Astrocyte of the spinal cord (primary cell): ENCODE results near the gene ABAT.
"Not testable (repeated sequence)": the region's sequence is repeated elsewhere in the genome, so short reads cannot be mapped to it uniquely, and the experiment has no call there.

ENCODE experiments used
- DNase-seq: peaks from one replicate; pipeline ENCODE4 v3.0.0; 2011; ENCODE audit warnings: low read depth, low spot score
- H3K4me3 ChIP-seq: 2 replicates; pipeline ENCODE4 v1.5.1; 2011; ENCODE audit warnings: low read depth, mild to moderate bottlenecking, low read length, moderate library complexity
- in situ Hi-C: cut with HindIII; loops from 2 replicates; pipeline ENCODE4 v1.10.0; 2017; ENCODE audit warnings: low sequenced_read_pairs
- TF ChIP-seq, protein P1 (sequence below): IDR thresholded peaks from 2 replicates; pipeline ENCODE4 v1.5.1; 2012; ENCODE audit warnings: low read depth, mild to moderate bottlenecking, low read length, inconsistent platforms

Gene ABAT

DNA sequence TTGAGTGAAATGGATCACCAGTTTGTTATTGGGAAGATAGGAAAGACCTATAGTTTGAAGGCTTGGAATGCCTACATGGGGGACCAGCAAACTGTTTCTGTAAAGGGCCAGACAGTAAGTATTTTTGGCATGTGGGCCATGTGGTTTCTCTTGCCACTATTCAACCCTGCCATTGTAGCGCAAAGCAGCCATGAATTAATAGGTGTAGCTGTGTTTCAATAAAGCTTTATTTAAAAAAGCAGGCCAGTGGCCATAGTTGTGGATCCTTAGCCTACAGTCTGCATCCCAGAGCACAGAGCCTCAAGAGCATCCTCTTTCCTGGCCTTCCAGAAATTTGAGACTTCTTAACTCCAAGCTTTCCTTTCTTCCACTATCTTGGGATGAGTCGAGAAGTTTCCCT is 29.3 kb downstream of the ABAT start:
- H3K4me3 ChIP-seq: no peak overlapping the region
- in situ Hi-C loops: no loop called here
- DNase-seq: no peak
- TF ChIP-seq, protein P1, sequence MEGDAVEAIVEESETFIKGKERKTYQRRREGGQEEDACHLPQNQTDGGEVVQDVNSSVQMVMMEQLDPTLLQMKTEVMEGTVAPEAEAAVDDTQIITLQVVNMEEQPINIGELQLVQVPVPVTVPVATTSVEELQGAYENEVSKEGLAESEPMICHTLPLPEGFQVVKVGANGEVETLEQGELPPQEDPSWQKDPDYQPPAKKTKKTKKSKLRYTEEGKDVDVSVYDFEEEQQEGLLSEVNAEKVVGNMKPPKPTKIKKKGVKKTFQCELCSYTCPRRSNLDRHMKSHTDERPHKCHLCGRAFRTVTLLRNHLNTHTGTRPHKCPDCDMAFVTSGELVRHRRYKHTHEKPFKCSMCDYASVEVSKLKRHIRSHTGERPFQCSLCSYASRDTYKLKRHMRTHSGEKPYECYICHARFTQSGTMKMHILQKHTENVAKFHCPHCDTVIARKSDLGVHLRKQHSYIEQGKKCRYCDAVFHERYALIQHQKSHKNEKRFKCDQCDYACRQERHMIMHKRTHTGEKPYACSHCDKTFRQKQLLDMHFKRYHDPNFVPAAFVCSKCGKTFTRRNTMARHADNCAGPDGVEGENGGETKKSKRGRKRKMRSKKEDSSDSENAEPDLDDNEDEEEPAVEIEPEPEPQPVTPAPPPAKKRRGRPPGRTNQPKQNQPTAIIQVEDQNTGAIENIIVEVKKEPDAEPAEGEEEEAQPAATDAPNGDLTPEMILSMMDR: no peak

DNA sequence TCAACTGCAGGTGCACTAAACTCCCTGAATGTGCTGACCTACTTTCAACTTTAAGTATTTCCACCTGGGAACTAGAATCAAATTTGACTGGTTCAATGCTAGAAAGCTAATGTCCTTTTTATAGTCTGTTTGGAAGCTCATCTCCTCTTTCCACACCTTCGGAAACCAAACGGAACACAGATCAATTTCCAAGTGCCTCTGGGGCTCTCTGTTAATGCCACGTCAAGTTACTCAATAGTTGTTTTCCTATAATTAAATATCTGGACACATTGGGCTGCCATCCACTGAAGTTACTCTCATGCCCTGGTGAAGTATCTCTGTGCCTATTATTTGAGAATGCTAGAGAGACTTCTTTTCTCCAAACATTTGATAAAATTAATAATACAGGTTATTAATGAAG is 29.7 kb downstream of the ABAT start:
- in situ Hi-C loops: no loop called here
- no peak overlapping the region for H3K4me3 ChIP-seq
- no peak for DNase-seq
- TF ChIP-seq, protein P1: no peak

DNA sequence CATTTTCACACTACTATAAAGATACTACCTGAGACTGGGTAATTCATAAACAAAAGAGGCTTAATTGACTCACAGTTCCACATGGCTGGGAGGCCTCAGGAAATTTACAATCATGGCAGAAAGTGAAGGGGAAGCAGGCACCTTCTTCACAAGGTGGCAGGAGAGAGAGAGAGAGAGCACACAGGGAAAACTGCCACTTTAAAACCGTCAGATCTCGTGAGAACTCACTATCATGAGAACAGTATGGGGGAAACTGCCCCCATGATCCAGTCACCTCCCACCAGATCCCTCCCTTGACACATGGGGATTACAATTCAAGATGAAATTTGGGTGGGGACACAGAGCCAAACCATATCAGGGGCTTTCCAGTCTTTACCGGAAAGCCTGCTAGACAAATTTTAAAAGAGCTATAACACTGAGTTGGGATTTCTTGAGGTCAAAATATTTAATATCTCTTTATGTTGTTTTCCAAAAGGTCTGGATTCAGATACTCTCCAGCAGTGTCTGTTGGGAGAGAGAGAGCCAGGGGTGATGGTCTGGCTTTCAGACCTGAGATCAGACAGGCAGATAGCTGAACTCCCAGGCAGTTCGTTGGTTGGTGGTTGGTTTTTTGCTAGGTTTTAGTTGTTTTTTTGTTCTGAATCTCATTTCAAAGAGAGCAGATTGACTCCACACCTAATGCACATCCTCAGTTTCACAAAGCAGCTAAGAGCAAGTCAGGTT is 30.8 kb downstream of the ABAT start:
- DNase-seq, in situ Hi-C loops, H3K4me3 ChIP-seq: not testable (repeated sequence)

DNA sequence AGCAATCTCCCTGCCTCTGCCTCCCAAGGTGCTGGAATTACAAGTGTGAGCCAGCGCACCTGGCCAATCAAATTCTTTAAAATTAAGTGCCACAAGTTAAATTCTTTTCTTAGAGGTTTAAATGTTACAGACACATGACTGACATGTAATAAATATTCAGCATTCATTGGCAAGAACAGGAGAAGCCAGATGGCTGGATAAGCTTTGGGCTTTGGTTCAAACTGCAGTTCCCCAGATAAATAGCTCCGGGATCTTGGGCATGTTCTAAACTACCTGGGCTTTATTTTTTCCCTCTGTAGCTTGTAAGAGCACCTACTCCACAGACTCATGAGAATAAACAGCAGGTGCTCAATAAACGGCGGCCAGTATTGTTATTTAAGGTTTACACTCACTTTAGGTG is 34.1 kb downstream of the ABAT start:
- no peak for DNase-seq
- no peak overlapping the region for H3K4me3 ChIP-seq
- TF ChIP-seq, protein P1: no peak
- in situ Hi-C loops: no loop called here

DNA sequence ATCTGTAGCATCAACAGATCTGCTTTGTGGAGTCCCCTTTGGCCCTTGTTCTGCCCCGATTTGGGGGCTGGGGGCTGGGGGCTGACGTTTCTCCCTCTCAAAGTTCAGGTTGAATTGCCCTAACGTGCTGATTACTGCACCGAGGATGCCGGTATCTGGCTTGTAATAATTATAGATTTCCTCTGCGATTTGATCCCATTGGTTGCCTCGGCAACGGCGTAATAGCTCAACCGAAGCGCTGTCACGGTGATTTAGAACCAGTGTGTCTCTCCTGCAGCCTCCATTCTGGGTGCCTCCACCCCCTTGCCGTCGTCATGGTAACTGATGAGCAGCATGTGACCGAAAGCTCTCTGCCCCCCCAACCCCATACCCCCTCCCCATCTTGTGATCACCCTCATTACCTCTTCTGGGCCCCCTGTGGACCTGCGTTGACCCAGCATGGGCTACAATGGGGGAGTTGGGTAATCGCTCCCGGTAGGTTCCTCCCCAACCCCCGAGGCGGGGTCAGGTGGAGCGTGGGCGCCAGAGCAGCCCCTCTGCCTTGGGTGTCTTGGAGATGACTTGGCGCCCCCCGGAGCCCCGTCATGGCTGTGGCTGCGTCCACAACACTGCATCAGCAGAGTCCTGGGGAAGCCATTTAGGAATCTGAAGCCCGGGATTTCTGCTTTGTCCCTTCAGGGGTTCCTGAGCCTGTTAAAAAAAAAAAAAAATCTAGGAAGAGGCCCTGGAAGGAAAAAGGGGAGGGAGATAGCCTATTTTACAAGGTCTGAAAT is 38.4 kb downstream of the ABAT start:
- no peak overlapping the region for H3K4me3 ChIP-seq
- no peak for DNase-seq
- TF ChIP-seq, protein P1: no peak
- in situ Hi-C loops: no loop called here

DNA sequence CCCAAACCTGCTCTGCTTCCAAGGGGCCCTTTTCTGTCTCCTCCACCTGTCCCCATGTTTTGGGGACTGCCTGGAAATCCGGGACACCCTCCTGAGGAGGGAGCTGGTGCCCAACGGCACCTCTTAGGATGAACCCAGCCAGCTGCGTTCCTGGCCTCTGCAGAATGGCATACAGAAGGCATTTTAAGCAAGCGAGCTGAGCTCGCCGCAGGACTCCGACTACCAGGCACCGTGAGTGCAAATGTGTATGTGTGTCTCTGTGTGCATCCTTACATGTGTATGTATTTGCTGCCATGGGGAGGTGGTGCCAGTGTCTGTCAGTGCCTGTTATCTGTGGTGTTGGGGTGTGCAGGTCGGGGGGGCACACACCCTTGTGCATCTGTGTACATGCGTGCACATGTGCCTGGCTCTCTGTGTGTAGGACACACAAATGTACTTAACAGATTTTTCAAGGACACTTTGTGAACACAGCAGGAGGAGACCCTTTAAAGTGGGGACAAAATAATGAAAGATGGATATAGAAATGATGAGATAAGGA is 39.3 kb downstream of the ABAT start:
- in situ Hi-C loops: no loop called here
- TF ChIP-seq, protein P1: no peak

DNA sequence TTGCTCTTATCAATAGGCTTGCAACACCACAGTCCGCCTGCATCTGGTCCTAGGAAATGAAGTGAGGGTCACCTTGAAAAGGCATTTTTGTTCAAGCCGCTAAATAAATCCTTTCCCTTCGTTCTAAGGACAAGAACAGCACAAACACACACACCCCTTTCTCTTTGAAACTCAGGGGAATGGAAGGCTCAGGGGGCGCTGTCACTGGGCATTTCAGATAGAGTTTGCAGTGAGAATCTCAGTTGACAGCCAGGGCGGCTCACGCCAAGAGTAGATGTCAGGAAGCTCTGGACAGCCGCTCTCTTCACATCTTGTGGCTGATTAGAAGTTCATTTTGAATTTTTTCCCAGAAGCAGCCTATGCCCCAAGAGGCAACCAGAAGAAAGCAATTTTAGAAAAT is 39.8 kb downstream of the ABAT start:
- no peak overlapping the region for H3K4me3 ChIP-seq
- in situ Hi-C loops: no loop called here
- TF ChIP-seq, protein P1: no peak
- DNase-seq: no peak

More for the DNA sequence above, 39.3 kb downstream of the ABAT start:
- no peak for DNase-seq
- H3K4me3 ChIP-seq: no peak overlapping the region
